IMR-90 (cell line): ENCODE data around the gene SLC35F3. TPM values are rescaled to one million over a fixed set of nuclear protein-coding genes. Genes with fewer than 3 reads are reported as not detected.

Experiments used
- ATAC-seq: fragments of 200-7000 bp; cut with Tn5 transposase; 2 replicates; pipeline ENCODE4 v1.9.1; 2020; ENCODE audit warnings: low read depth, mild to moderate bottlenecking, moderate library complexity
- BruUV-seq: library from RNA; stranded (reverse); fragments of 400-500 nt; replicated peaks from 2 replicates; lab custom pipeline; 2021; lab: Mats Ljungman, UMichigan
- CTCF ChIA-PET: fragments of 300-600 bp; formaldehyde crosslinking; extraction: SDS; loops from one replicate; lab custom pipeline; 2021; ENCODE audit warnings: antibody characterized with exemption; lab: Yijun Ruan, JAX
- POLR2A ChIA-PET: fragments of 300-600 bp; sonication (Branson Sonifier 250); formaldehyde crosslinking; loops from one replicate; lab custom pipeline; 2022; ENCODE audit warnings: antibody characterized with exemption; ENCODE audit not compliant: unreplicated experiment; lab: Charles Lee
- DNase-seq: peaks from one replicate; pipeline ENCODE4 v3.0.0; 2013
- H2AFZ ChIP-seq: replicated peaks from 2 replicates; pipeline ENCODE3; 2013; ENCODE audit warnings: low read length, mild to moderate bottlenecking; ENCODE audit not compliant: poor library complexity
- H2AK5ac ChIP-seq: 2 replicates; pipeline ENCODE4 v1.6.1; 2013; ENCODE audit warnings: low read depth, low read length, inconsistent platforms
- H2AK9ac ChIP-seq: replicated peaks from 2 replicates; pipeline ENCODE3; 2013; ENCODE audit warnings: mild to moderate bottlenecking, low read depth, low read length, moderate library complexity; ENCODE audit not compliant: poor library complexity
- H2BK120ac ChIP-seq: 2 replicates; pipeline ENCODE4 v1.6.1; 2013; ENCODE audit warnings: low read depth, low read length, inconsistent platforms
- H2BK15ac ChIP-seq: 3 replicates; pipeline ENCODE4 v1.6.1; 2013; ENCODE audit warnings: low read depth, low read length, inconsistent platforms
- H2BK20ac ChIP-seq: 2 replicates; pipeline ENCODE4 v1.6.1; 2013; ENCODE audit warnings: low read depth, mild to moderate bottlenecking, inconsistent platforms, low read length, moderate library complexity
- H2BK5ac ChIP-seq: 2 replicates; pipeline ENCODE4 v1.6.1; 2013; ENCODE audit warnings: mild to moderate bottlenecking, low read depth, low read length, inconsistent platforms; ENCODE audit not compliant: poor library complexity, severe bottlenecking
- H3K14ac ChIP-seq: replicated peaks from 2 replicates; pipeline ENCODE4 v1.6.1; 2013; ENCODE audit warnings: low read depth, low read length, inconsistent platforms
- H3K18ac ChIP-seq: 2 replicates; pipeline ENCODE4 v1.6.1; 2013; ENCODE audit warnings: low read depth, low read length, control low read depth
- H3K23ac ChIP-seq: 2 replicates; pipeline ENCODE4 v1.6.1; 2013; ENCODE audit warnings: low read depth, low read length, inconsistent platforms
- H3K27ac ChIP-seq: 2 replicates; pipeline ENCODE4 v1.5.1; 2013; ENCODE audit warnings: mild to moderate bottlenecking, control low read depth, low read length; ENCODE audit not compliant: insufficient read depth
- H3K27me3 ChIP-seq: 2 replicates; pipeline ENCODE4 v1.6.1; 2013; ENCODE audit warnings: low read length; ENCODE audit not compliant: control insufficient read depth, insufficient read depth
- H3K36me3 ChIP-seq: 2 replicates; pipeline ENCODE4 v1.6.1; 2013; ENCODE audit warnings: low read length, mixed read lengths; ENCODE audit not compliant: control insufficient read depth, insufficient read depth
- H3K4ac ChIP-seq: 2 replicates; pipeline ENCODE4 v1.6.1; 2013; ENCODE audit warnings: low read depth, low read length, inconsistent platforms
- H3K4me1 ChIP-seq: 2 replicates; pipeline ENCODE4 v1.6.1; 2013; ENCODE audit warnings: low read length, mixed read lengths; ENCODE audit not compliant: control insufficient read depth, insufficient read depth
- H3K4me2 ChIP-seq: 2 replicates; pipeline ENCODE4 v1.6.1; 2013; ENCODE audit warnings: low read depth, mild to moderate bottlenecking, control low read depth, low read length, moderate library complexity
- H3K4me3 ChIP-seq: 2 replicates; pipeline ENCODE4 v1.5.1; 2013; ENCODE audit warnings: low read depth, mild to moderate bottlenecking, control low read depth, low read length, moderate library complexity; ENCODE audit not compliant: insufficient read depth
- H3K56ac ChIP-seq: 2 replicates; pipeline ENCODE4 v1.6.1; 2013; ENCODE audit warnings: low read length, inconsistent platforms; ENCODE audit not compliant: insufficient read depth; ENCODE audit errors: extremely low read depth
- H3K79me1 ChIP-seq, 2 experiments: 2 replicates each; pipeline ENCODE4 v1.6.1; 2013; ENCODE audit warnings: low read length in 2 of 2, inconsistent platforms in 1 of 2, low read depth in 1 of 2
- H3K9ac ChIP-seq: 2 replicates; pipeline ENCODE4 v1.6.1; 2013; ENCODE audit warnings: low read depth, low read length, control low read depth
- H3K9me1 ChIP-seq: 2 replicates; pipeline ENCODE4 v1.6.1; 2013; ENCODE audit warnings: low read length, inconsistent platforms; ENCODE audit not compliant: insufficient read depth
- H3K9me3 ChIP-seq: 2 replicates; pipeline ENCODE4 v1.6.1; 2013; ENCODE audit warnings: low read length; ENCODE audit not compliant: control insufficient read depth, insufficient read depth
- H4K20me1 ChIP-seq: 2 replicates; pipeline ENCODE4 v1.6.1; 2013; ENCODE audit warnings: low read length, inconsistent platforms; ENCODE audit not compliant: insufficient read depth
- H4K5ac ChIP-seq: 2 replicates; pipeline ENCODE4 v1.6.1; 2013; ENCODE audit warnings: mild to moderate bottlenecking, low read depth, low read length, control low read depth
- H4K8ac ChIP-seq, 2 experiments: 2 replicates each; pipeline ENCODE4 v1.6.1; 2013; ENCODE audit warnings: low read depth in 2 of 2, low read length in 2 of 2, control low read depth in 1 of 2, inconsistent platforms in 1 of 2
- H4K91ac ChIP-seq: 2 replicates; pipeline ENCODE4 v1.6.1; 2013; ENCODE audit warnings: low read depth, low read length, inconsistent platforms; ENCODE audit not compliant: insufficient read depth
- BHLHE40 ChIP-seq: fragments of 150-350 bp; IDR thresholded peaks from 2 replicates; pipeline ENCODE4 v1.6.1; 2016; ENCODE audit warnings: mild to moderate bottlenecking, low read depth, low read length
- CEBPB ChIP-seq: IDR thresholded peaks from 2 replicates; pipeline ENCODE4 v1.6.1; 2012; ENCODE audit warnings: low read depth, low read length, improper control_type of control experiment
- RAD21 ChIP-seq: IDR thresholded peaks from 2 replicates; pipeline ENCODE4 v1.6.1; 2012; ENCODE audit warnings: low read length, improper control_type of control experiment
- RCOR1 ChIP-seq: IDR thresholded peaks from 2 replicates; pipeline ENCODE4 v1.6.1; 2012; ENCODE audit warnings: mild to moderate bottlenecking, low read length, improper control_type of control experiment; ENCODE audit not compliant: insufficient replicate concordance
- RFX5 ChIP-seq: IDR thresholded peaks from 2 replicates; pipeline ENCODE4 v1.8.0; 2012; ENCODE audit warnings: low read depth, mild to moderate bottlenecking, low read length, moderate library complexity
- SMC3 ChIP-seq: fragments of 150-350 bp; IDR thresholded peaks from 2 replicates; pipeline ENCODE4 v1.6.1; 2016; ENCODE audit warnings: low read depth, mild to moderate bottlenecking, antibody characterized with exemption, low read length, moderate library complexity
- WGBS, 2 experiments: methylation state at CpG; one replicate each; pipeline versions ENCODE4 v1.1.5 to v1.1.7; 2013; ENCODE audit warnings: missing lambda C conversion rate in 2 of 2; ENCODE audit not compliant: insufficient read length in 1 of 2; ENCODE audit errors: extremely low coverage in 2 of 2; 5-methylcytosine and 5-hydroxymethylcytosine counted together
- dilution Hi-C: fragments of 300-500 bp; cut with HindIII; formaldehyde crosslinking; loops from one replicate; pipeline ENCODE4 v1.14.3; 2018; ENCODE audit warnings: low sequenced_read_pairs; ENCODE audit not compliant: unreplicated experiment
- in situ Hi-C: fragments of 300-500 bp; cut with MboI; formaldehyde crosslinking; loops from 3 replicates; pipeline ENCODE4 v1.14.3; 2019; ENCODE audit warnings: low sequenced_read_pairs, inconsistent platforms, mixed read lengths
- intact Hi-C: fragments of 100-400 bp; cut with micrococcal nuclease; formaldehyde crosslinking; loops from 2 replicates; pipeline ENCODE4 v1.10.0; 2022
- polyA plus RNA-seq, 3 experiments: library from polyadenylated mRNA; depleted of rRNA; stranded (reverse); fragments of >200 nt; gene quantifications; 2 replicates each; pipeline ENCODE4 v1.2.3, GENCODE V29; 2012; ENCODE audit warnings: low replicate concordance in 1 of 3
- total RNA-seq: library from RNA; depleted of rRNA; stranded (reverse); fragments of >200 nt; gene quantifications from 2 replicates; pipeline ENCODE4 v1.2.3, GENCODE V29; 2012
- TF ChIP-seq, protein P1 (sequence below): conservative IDR thresholded peaks from 2 replicates; pipeline ENCODE4 v1.5.1; 2012; ENCODE audit warnings: mild to moderate bottlenecking, low read depth, low read length, improper control_type of control experiment

SLC35F3 gene
- total and polyA plus RNA-seq, 2 of the 4 experiments (the other 2 are of a cell fraction) = under 0.01 to 0.17 TPM

DNA sequence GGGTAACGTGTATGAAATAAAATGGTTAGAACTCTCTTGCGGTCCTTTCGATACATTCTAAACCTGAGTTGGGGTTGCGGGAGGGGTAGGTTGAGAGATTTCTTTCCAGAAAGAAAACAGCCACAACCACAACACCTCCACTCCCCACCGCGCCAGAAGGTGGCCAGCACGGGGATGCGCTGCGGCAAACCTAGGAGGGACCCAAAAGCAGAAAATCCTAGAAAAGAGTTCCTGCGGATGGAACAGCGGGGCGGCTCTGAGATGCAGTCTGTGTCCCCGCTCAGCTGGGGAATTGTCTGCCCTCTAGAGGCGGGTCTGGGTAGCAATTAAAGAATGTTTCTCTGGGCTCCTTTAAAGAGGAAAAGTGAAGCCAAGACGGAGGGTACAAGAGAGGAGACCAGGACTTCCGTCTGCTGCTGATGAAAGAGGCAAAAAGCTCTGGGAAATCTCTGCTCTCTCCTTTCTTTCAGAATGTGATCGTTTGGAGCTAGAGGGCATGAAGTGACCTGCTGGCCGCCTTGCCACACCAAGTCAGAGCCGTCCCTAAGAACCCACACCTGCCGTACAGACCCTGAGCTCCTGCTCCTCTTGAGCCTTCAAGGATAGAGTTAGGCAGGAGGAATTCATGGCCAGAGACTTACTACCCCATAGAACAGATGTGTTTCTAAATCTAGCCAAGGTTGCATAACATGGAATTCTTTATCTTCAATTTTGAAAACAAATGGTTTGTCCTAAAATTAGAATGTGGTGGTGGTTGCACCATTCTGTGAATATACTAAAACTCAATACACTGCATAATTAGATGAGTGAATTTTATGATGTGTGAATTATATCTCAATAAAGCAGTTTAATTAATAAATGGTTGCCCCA, 422.3 kb downstream of the SLC35F3 start:
- no peaks in the 10 kb centered on the region for H3K9me1 ChIP-seq
- no peak overlapping the region for H2BK120ac ChIP-seq
- H3K9ac ChIP-seq = no peak overlapping the region
- no TSS peak for BruUV-seq
- no peaks in the 10 kb centered on the region for H3K9me3 ChIP-seq
- no peaks in the 10 kb centered on the region for H4K20me1 ChIP-seq
- no peak overlapping the region for H4K8ac ChIP-seq
- no peaks in the 10 kb centered on the region for H3K36me3 ChIP-seq
- H2AK5ac ChIP-seq = no peak overlapping the region
- H4K5ac ChIP-seq = peak overlapping the region; percentile 12; the same call in 1 of the 2 replicates
- no peak overlapping the region for H3K14ac ChIP-seq
- H3K27me3 ChIP-seq = peaks cover 4% of the 10 kb centered on the region
- no peak overlapping the region for H3K27ac ChIP-seq
- H2AFZ ChIP-seq = peak overlapping the region; percentile 83
- H3K23ac ChIP-seq = no peak overlapping the region
- no peaks in the 10 kb centered on the region for H3K79me1 ChIP-seq
- in situ Hi-C loops = no loop called here
- no peak overlapping the region for H3K4ac ChIP-seq
- H2AK9ac ChIP-seq = peak overlapping the region; percentile 31
- ATAC-seq (peak; percentile 92), DNase-seq (peak; percentile 43)
- peak overlapping the region; percentile 40; the same call in 1 of the 2 replicates for H3K4me3 ChIP-seq
- no peak overlapping the region for H2BK5ac ChIP-seq
- dilution Hi-C loops = no loop called here
- 8% methylated on average over 6 of the region's 20 CpGs; no CpG with 5 or more reads in 1 of the 2 experiments for WGBS, 2 experiments
- H3K56ac ChIP-seq = no peak overlapping the region
- no peak overlapping the region for H4K91ac ChIP-seq
- H2BK15ac ChIP-seq = no peak overlapping the region
- no peak overlapping the region for H2BK20ac ChIP-seq
- intact Hi-C loops = loop anchor here (1.0 kb wide), 1 partner anchor 211 kb away; no protein-coding TSS in a partner anchor
- TF ChIP-seq BHLHE40 = no peak
- no peak for TF ChIP-seq RCOR1
- no peak for TF ChIP-seq RFX5
- TF ChIP-seq, protein P1, sequence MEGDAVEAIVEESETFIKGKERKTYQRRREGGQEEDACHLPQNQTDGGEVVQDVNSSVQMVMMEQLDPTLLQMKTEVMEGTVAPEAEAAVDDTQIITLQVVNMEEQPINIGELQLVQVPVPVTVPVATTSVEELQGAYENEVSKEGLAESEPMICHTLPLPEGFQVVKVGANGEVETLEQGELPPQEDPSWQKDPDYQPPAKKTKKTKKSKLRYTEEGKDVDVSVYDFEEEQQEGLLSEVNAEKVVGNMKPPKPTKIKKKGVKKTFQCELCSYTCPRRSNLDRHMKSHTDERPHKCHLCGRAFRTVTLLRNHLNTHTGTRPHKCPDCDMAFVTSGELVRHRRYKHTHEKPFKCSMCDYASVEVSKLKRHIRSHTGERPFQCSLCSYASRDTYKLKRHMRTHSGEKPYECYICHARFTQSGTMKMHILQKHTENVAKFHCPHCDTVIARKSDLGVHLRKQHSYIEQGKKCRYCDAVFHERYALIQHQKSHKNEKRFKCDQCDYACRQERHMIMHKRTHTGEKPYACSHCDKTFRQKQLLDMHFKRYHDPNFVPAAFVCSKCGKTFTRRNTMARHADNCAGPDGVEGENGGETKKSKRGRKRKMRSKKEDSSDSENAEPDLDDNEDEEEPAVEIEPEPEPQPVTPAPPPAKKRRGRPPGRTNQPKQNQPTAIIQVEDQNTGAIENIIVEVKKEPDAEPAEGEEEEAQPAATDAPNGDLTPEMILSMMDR = peak; percentile 72
- peak; percentile 59 for TF ChIP-seq RAD21
- TF ChIP-seq CEBPB = no peak
- peak; percentile 57 for TF ChIP-seq SMC3
- ChIA-PET POLR2A (no interaction called here), CTCF (interaction anchor here (0.6 to 4.0 kb wide), 7 partner anchors 10 to 214 kb away, joined by 3 to 16 read pairs (median 5); no protein-coding TSS in a partner anchor)
- H3K18ac ChIP-seq = no peak overlapping the region
- peak overlapping the region; percentile 77 for H3K4me2 ChIP-seq
- H3K4me1 ChIP-seq = peaks cover 3% of the 10 kb centered on the region
